ENCODE results near the gene CRBN. TPM values are rescaled to one million over a fixed set of nuclear protein-coding genes. Genes with fewer than 3 reads are reported as not detected.

The CRBN gene
- total and polyA plus RNA-seq, 9 of the 15 experiments (the other 6 are each of a cell fraction or from before 2014, with no cell fraction given) = 40.8 to 331 (median 57.4) TPM

- TF ChIP-seq, protein P1, sequence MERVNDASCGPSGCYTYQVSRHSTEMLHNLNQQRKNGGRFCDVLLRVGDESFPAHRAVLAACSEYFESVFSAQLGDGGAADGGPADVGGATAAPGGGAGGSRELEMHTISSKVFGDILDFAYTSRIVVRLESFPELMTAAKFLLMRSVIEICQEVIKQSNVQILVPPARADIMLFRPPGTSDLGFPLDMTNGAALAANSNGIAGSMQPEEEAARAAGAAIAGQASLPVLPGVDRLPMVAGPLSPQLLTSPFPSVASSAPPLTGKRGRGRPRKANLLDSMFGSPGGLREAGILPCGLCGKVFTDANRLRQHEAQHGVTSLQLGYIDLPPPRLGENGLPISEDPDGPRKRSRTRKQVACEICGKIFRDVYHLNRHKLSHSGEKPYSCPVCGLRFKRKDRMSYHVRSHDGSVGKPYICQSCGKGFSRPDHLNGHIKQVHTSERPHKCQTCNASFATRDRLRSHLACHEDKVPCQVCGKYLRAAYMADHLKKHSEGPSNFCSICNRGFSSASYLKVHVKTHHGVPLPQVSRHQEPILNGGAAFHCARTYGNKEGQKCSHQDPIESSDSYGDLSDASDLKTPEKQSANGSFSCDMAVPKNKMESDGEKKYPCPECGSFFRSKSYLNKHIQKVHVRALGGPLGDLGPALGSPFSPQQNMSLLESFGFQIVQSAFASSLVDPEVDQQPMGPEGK (CRISPR knock-in tag; IDR thresholded peaks at IDR 0.05; ENCODE audit: borderline replicate concordance) = no peak
- TF ChIP-seq UBTF (IDR thresholded peaks at IDR 0.05; ENCODE audit: borderline replicate concordance in 1 of 2, low read depth in 2 of 2, low read length in 2 of 2) (no peak), ZNF436 (CRISPR knock-in tag; IDR thresholded peaks at IDR 0.05) (no peak), ATF2 (CRISPR knock-in tag; IDR thresholded peaks at IDR 0.05) (no peak)
These were observed 19.8 kb upstream of the CRBN start (continued) for GRCh38 chr3:3199306-3199705.

Data from K562 (cell line).